Stimulated activated CD8-positive, alpha-beta memory T cell treated with anti-CD3 and anti-CD28 coated beads, Interleukin-12 subunit alpha, Interleukin-12 subunit beta, amount 100 ng/mL, for 1 hour (primary cell): ENCODE measurements around the gene SIGLEC9.

Experiments
- DNase-seq: peaks from one replicate; pipeline ENCODE4 v3.0.0-alpha.2; 2020; ENCODE audit warnings: low read depth

SIGLEC9 gene

DNA sequence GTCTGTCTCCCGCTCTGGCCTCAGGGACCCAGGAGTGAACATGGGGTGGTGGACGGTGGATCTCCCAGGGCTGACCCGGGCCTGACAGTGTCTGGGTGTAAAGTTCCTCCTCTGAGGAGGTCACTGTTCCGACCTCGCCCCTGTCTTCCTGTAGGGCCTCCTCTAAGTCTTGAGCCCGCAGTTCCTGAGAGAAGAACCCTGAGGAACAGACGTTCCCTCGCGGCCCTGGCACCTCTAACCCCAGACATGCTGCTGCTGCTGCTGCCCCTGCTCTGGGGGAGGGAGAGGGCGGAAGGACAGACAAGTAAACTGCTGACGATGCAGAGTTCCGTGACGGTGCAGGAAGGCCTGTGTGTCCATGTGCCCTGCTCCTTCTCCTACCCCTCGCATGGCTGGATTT is at the start of gene SIGLEC9:
SIGLEC9 (plus strand) TSS at position 178 of the 400 bp plus-strand sequence; CDS start at position 247, 69 bp downstream.
- no peak for DNase-seq

DNA sequence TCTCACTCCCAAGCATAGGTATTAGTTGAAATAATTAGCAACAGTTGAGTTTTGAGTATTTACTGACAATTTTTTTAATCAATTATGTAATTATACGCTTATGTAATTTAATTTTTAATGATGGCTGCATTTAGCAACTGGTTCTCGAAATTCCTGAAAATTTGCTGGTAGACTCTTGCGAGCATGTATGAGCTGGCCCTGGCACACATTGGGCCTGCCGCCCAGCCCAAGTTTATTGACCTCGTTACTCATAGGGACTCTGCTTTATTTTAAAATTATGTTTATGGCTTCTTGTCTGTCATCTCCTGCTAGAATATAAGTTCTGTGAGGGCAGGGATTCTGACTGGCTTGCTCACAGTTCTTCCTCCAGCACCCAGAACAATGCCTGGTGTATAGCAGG is 48.7 kb upstream of the SIGLEC9 start:
- no peak for DNase-seq

DNA sequence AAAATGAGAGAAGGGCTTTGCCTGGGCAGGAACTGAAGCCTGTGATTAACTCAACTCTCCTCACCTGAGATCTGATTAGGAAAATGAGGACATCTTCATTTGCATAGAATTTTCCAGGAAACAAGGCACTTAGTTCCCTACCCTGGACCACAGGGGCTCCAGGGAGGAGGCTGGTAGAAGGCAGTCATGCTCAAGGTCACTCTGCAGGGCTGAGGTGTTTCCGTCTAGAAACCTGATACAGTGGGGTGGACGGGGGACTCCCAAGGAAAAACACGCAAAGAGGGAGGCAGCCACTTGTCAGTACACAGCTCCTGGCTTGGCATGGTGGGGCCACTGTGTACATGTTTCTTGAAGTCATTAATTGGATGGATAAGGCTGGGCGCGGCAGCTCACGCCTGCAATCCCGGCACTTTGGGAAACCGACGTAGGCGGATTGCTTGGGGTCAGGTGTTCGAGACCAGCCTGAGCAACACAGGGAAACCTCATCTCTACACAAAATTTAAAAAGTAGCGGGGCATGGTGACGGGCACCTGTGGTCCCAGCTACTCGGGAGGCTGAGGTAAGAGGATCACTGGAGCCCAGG is 48.0 kb upstream of the SIGLEC9 start:
- no peak for DNase-seq

DNA sequence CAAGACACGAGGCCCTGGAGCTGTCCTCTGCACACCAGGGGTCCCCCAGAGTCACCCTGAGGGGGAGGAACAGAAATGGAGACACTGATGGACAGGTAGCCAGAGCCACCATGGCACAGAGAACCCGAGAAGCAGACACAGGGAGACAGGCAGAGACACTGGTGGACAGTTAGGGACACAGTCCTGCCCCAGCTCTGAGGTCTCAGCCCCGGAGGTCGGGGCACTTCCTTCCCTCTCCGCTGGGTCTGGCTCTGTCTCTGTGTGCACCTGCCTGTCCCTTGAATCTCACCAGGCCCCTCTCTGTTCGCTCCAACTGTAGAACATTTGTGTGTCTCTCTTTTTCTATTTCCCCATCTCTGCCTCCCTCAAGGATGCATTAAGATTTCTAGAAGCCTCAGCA is 46.6 kb upstream of the SIGLEC9 start:
- no peak for DNase-seq

DNA sequence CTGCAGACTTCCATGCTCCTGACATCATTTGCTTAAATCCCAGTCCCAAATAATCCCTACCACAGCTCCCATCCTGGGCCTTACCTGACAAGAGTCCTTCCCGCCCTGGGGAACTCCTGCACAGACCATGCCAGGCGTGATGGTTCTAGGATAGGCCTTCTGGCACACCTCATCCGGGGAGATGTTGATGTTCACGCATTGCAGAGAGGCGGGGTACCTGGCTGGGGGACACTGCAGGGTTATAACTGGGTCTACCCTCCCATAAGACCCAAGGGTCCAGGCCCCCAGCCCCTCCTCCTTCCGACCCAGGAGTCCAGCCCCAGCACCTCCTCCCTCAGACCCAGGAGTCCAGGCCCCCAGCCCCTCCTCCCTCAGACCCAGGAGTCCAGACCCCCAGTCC is 46.0 kb upstream of the SIGLEC9 start:
- DNase-seq: no peak

DNA sequence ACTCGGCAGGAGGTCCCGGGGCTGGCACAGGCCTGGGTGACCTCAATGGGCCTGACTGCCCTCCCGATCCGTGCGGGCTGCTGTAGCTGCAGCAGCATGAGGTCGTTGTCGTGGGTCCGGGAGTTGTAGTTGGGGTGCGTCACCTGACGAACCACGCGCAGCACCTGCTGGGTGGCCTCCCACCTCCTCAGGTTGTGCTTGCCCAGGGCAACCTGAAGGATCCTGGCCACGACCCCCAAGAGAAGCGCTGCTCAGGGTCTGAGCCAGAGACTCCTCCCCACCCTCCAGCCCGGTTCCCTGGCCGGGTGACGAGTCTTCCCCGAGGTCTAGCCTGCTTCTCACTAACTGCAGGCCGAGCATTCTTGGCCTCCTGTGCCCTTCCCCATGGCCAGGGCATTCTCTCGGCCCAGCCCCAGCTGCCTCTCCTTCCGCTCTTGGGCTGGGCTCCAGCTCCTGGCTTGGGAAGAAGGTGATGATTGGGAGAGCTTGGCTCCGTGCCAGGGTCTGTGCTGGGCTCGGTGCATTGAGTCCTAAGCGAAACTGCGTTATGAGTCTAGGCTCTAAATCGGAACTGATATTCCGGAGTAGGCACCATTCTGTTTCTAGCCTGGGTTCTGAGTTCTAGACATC is 45.1 kb upstream of the SIGLEC9 start:
- DNase-seq: no peak

DNA sequence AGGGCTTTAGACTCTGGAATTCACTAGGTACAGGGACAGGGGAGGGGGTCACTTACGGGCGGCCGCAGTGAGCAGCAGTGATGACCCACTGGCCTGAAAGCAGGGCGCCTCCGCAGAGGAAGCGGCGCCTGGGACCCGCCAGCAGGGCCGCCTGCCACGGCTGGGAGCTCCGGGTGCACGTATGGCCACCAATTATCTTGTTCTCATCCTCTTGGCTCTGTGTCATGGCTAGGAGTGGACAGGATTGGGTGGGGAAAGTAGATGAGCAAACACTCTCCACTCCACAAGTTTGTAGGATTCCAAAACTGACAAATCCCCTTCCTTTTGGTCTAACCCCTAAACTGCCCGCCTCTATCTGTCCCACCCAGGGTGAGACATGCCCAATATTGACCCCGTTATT is 43.2 kb upstream of the SIGLEC9 start:
- DNase-seq: no peak

DNA sequence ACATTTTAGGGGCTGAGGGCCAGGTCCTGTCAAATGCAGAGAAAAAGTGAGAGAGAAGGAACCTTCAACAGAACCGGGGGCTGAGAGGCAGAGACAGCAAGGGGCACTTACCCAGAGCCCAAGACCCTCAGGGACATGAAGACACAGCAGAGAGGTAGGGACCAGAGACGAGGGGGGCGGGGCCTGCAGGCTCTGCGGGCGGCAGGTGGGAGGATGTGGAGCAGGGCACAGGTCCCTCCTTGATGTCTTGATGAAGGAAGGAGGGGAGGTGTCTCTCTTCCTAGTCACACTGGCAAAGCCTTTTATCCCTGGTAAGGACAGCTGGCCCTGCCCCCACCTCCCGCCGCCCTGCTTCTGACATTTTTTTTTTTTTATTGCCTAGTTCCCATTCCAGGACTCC is 42.1 kb upstream of the SIGLEC9 start, which contains the start of gene KLK14:
KLK14 (minus strand) TSS at position 277 of the 400 bp plus-strand sequence; CDS start at position 4, 273 bp downstream.
- no peak for DNase-seq

DNA sequence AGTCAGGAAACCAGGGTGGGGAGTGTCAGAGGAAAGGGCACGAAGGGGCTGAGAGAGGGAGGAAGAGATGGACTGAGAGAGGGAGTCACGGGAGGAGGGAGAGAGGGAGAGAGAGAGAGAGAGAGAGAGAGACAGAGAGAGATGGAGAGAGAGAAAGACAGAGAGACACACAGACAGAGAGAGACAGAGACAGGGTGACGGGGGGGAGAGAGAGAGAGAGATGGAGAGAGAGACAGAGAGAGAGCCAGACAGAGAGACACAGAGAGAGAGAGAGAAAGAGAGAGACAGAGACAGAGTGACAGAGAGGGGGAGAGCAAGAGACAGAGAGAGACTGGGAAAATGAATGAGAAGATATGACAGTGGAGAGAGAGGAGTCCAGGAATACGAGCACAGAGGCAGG is 41.5 kb upstream of the SIGLEC9 start:
- DNase-seq: no peak

DNA sequence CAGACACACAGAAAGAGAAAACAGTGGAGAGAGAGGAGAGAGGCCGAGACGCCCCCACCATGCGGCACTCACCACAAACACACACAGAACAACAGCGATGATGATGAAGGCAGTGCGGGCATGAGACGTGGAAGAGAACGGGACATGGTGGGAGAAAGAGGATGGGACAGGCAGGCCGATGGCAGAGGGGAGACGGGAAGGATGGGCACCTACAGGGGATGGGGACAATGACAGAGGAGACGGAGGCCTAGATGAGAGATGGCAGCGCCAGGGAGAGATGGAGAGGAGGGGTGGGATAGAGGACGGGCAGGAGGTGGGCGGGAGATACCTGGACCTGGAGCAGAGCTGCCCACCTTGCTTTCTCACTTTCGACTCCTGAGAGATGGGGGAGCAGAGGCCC is 40.9 kb upstream of the SIGLEC9 start:
- no peak for DNase-seq

DNA sequence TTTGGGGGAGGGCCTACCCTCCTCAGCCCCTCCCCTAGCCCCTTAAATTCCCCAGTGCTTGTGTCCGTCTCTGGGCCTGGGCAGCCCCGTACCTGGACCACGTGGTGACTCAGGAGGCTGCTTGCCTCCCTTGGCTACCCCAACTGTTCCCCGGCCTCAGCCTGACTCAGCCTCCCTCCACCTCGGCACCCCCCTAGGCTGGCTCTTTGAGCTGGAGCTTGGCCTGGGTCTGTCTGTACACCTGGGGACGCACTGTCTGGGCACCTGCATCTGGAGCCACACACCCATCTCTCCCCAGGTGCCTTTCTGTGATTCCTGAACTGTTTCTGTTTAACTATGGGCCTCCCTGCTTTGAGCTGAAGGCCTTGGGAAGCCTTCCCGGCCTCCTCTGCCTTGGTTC is 40.2 kb upstream of the SIGLEC9 start:
- DNase-seq: no peak

DNA sequence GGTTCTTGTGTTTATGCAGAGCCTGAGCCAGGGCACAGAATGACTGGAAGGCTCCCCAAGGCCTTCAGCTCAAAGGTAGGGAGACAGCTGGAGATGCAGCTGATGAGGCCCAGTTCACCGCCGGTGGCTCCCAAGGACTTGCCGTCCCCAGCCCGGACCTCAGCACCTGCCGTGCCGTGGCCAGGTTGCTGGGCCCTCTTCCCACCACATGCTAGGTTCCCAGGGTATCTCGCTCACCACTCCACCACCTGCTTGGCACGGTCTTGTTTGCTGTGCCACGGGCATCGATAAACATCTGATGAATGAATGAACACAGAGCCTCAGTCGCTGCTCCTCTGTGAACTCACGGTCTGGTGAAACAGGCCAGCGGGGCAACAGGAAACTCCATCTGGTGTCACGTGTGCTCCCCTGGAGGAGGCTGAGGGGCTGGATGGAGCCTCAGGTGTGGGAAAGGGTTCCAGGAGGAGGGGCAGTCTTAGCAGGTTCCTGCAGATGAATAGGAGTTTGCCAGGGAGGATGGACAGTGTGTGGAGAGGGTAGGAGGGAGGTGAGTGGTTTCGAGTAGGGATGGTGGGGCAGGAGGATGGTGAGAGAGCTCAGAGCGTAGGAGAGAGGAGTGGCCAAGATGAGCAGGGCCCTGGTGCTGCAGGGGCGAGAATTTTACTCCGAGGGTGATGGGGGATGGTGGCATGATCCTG is 38.4 kb upstream of the SIGLEC9 start:
- no peak for DNase-seq

DNA sequence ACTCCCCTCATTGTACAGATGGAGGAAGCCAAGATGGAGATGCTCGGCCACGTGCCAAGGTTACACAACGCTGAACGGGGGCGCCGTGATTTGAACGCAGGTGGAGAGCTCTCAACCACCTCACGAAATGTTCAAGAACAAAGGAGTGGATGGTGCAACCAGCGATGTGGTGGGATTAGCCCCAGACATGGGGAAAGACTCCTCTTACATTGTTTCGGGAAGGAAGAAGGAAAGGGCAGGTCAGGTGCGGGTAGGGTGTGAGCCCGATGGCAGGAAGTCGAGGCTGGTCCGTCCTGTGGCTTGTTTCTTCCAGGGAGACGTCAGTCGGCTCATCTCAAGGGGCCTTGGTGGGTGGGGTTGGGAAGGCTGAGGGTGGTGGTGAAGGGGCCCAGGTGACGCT is 34.9 kb upstream of the SIGLEC9 start:
- no peak for DNase-seq

DNA sequence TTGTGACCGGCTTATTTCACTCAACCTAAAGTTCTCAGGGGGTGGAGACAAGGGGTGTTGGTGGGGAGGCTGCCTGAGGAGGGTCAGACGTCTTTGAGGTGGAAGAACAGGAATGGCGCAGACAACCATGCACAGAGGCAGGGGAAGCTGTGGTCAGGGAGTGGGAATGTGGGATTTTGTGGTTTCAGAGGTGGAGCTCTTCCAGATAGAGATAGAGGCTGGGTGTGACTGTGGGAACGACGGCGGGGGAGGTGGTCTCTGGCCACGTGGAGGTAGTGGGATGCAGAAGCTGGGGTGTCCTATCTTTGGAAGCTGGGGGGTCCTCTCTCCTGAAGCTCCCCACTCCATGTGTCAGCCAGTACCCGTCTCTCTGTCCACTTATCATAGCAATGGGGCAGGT is 34.2 kb upstream of the SIGLEC9 start:
- no peak for DNase-seq

DNA sequence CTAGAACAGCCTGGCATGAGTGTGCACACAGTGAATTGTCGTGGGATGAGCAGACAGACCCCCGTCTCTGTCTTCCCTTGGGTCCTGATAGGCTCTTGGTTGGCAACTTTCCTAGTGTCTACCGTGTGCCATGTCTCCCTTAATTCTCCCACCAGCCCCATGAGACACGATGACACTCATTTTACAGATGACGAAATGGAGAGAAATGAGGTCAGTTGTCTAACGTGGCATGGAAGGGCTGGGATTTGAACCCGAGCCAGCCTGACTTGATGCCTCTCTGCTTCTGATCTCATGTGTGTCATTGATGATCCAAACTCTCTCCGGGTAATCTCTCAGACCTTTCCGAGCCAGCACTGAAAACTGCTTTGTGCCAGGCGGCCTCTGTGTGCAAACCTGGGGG is 33.6 kb upstream of the SIGLEC9 start:
- no peak for DNase-seq

DNA sequence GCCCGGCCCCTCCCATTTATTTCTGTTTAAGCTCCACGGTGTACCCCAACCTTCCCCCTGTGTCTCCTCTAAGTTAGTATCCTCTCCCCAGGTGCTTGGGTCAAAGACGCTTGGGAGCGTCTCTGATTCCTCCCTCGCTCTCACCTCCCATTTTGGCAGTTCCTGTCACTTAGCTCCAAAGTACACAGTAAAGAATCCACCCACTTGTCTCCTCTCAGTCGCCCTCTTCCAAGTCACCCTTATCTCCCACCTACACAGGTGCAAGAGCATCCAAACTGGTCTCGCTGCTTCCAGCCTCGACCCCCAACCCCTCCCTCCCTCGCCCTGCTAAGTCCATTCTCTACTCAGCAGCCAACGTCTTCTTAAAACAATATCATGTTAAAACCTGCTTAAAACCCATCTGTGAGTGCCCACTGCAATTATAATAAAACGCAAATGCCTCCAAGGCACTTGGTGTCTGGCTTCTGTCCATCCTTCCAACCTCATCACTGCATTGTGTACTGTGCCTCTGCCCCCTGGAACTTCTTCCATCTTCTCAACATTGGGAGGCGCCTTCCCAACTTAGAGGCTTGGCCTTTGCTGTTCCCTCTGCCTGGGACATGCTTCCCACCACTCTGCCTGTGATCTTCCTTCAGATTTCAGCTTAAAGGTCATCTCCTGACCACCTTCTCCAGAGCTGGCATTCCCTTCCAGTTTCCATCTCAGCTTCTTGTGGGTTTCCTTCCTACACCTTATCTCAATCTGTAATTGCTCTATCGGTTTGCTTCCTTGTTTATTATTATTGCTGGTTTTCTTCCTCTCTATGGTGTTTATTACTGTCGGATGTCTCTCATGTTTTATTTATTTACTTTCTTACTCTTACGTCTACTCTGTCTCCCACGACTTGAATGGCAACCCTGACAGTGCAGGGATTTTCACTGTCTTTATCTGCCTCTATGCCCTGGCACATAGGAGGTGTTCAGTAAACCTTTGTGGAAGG is 32.5 kb upstream of the SIGLEC9 start:
- no peak for DNase-seq

DNA sequence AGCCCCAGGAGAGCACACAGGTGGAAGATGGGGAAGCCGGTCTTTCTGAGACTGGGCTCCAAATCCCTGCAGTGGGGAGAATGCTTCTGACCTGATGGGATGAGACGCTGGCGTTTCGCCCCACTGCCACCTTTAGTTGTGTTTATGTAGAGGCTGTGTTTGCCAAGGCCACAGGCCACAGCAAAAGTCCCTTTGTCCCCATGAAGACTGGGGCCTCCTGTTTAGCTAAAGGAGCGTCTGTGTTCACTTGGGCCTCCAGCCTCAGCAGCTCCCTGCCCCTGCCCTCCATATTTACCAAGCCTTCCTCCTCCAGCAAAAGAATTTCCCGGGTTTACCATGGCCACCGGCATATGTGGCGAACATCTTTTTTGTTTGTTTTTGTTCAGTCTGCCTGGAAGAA is 31.6 kb upstream of the SIGLEC9 start:
- DNase-seq: no peak

DNA sequence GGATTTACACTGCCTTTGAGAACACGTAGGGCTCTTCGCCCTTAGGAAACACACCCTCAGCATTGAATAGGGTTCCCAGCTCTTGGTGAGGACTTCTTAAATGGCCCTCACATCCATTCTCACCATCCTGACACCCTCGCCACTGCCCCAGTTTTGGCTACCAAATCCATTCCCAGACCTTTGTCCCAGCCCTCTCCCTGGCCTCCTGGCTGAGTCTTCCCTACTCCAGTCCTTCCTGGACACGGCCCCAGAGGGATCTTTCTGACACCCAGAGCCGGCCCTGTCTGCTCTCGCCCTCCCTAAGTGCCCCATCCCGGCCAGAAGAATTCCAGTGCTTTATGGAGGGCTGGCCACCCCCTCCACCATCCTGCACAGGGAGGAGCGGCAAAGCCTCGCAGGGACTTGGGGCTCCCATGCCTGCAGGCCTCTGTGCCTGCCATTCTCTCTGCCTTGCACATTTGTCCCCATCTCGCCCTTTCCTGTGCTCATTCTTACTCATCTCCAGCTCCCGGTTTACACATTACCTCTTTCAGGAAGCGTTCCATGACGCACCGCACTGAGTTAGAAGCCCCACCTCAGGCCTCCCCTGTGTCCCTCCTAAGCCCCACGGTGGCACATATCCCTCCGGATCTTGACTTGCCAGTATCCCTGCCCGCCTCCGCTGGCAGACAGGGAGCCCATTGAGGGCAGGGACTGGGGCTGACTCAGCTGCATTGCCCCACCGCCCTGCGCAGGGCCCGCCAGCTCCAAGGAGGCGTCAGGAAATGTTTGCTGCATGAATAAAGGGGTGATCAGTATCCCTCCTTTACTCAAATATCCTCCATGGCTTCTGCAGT is 31.0 kb upstream of the SIGLEC9 start:
- no peak for DNase-seq

DNA sequence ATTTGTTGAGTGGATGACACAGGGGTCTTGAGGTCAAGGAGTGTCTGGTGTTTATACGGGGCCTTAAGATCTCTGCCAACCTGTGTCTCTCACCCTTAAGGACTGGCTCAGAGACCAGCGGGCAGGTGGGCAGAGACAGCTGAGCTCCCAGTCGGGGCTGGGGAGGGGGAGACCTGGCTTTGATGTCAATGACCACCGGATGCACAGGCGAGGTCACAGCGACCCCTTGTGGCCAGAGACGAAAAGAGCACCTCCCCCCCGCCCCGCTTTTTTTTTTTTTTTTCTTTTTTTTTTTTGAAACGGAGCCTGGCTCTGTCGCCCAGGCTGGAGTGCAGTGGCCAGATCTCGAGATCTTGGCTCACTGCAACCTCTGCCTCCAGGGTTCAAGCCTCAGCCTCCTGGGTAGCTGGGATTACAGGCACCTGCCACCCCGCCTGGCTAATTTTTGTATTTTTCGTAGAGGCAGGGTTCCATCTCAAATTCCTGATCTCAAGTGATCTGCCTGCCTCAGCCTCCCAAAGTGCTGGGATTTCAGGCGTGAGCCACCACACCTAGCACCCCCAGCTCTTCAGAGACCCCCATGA is 29.9 kb upstream of the SIGLEC9 start:
- DNase-seq: no peak

DNA sequence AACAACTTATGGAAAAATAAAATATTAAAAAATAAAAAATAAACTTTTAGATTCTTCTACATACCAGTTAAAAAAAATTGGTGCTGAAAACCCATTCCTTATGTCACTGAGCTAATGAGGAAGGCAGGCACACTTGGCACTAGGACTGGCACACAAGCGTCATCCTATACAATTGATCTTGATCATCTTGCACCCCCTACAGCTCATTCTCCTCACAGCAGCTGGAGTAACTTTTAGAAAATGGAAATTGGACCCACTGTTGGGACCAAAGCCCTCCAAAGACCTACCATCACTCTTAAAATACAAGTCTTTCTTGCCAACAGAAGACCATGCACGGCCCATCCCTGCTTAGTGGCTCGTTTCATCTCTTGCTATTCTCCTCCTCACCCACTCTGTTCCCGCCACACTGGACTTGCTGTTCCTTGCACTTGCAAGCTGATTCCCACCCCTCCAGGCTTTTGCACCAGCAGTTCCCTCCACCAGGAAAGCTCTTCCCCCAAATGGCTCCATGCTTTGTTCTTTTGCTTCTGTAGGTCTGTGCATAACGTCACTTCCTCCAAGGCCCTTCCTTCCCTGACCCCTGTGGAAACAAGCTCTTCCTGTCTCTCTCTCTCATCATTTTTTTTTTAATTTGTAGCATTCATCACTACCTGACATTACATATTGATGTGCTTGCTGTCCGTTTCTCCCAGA is 28.1 kb upstream of the SIGLEC9 start:
- DNase-seq: no peak
